Stimulated activated CD4-positive, alpha-beta T cell treated with anti-CD3 and anti-CD28 coated beads, Interleukin-1b, Interleukin-23, amount 100 ng/mL, for 24 hours (primary cell): ENCODE data around the gene GPR62.

ENCODE experiments used
- DNase-seq, 4 experiments: peaks; one replicate each; pipeline ENCODE4 v3.0.0-alpha.2; 2020; ENCODE audit warnings: low read depth in 4 of 4, low spot score in 1 of 4

The GPR62 gene

DNA sequence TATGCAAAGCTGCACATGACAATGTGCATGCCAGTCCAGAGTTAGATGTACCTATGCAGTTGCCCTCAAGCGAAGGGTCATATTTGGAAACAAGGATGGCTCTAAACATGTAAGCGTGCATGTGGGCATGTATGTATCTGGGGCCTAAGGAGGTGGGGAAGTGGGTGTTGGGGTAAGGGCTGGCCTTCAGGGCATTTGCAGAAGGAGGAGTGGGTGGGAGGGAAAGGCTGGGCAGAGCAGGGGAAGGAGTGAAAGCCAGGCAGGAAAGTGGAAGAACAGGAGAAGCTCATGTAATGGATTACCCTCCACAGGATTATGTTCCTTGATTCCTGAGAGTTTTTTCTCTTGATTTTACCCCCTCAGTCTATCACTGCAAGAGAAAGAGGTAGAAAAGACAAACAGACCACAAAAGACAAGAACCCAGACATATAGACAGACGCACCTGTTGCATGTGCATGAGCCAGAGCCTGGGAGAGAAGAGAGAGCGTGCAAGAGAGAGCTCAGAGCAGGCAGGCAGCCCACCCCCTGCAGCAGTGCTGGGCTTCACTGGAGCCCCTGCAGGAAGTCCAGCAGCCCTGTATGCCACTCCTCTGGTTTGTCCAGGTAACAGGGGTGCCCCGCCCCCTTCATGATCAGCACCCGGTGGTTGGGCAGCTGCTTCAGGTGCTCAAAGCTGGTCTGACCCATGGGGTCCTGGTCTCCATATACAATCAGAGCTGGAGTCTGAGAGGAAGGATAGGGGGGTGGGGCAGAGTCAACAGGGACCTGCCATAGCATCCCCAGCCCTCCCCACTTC is 13.9 kb downstream of the GPR62 start:
- DNase-seq, result no peak

- no peak for DNase-seq
Observed at GRCh38 chr3:51969841-51970240, 14.7 kb downstream of the GPR62 start.

GRCh38 chr3:51970606-51971300 is 15.6 kb downstream of the GPR62 start:
- no peak for DNase-seq

DNA sequence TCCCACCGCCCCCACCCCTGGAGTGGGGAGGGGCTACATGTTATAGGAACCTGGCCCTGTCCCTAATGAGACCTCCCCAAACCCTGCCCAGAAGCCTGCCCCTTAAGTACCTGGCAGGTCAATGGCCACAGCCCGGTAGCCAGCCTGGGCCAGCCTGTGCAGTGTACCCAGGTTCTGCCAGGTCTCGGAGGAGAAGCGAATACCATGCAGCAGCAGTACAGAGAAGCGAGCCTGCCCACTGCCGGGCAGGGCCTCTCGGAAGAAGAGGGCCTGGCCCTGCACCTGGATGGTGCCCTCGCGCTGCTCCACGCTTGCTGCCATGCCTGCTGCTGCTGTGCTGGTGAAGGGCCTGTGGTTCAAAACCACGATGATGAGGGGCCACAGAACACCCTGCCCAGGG is 16.2 kb downstream of the GPR62 start:
- DNase-seq, result no peak

DNA sequence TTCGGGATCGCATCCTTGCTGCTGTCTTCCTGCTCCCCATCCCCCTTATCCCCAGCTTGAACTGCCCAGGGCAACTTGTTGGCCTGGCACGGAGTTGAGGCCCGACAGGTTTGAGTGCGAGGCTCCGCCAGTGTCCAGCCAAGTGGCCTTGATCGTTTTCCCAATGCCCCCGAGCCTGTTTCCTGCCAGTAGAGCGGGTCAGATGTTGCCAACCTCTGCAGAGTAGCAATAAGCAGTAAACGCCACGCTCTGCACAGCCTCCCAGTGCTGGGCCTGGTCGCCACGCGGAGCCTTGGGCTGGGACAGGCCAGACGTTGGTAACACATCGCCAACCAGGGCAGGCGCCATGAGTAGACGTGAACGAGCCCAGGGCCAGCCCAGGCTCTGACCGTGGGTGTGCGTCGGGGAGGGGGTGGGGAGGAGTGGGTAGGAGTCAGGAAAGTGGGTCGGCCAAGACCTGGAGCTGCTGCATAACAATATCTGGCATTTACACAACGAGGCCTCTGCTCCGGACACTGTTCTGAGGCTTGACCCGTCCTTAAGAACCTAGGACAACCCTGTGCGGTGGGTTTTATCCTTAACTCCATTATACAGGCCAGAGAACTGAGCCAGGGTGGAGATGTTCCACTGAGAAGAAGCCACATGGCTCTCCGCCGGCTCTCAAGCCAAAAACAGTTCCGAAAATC is 19.2 kb downstream of the GPR62 start:
- no peak for DNase-seq

- DNase-seq, result peak; percentile 43 to 58 (median 48)
Observed at GRCh38 chr3:51974963-51975851, 20.0 kb downstream of the GPR62 start, which contains the start of gene ABHD14A. Gene ABHD14A, plus strand, starts transcription at chr3:51975064. Its CDS starts 72 bp downstream, at chr3:51975136.

GRCh38 chr3:51975852-51976549 is 20.8 kb downstream of the GPR62 start:
- no peak for DNase-seq

DNA sequence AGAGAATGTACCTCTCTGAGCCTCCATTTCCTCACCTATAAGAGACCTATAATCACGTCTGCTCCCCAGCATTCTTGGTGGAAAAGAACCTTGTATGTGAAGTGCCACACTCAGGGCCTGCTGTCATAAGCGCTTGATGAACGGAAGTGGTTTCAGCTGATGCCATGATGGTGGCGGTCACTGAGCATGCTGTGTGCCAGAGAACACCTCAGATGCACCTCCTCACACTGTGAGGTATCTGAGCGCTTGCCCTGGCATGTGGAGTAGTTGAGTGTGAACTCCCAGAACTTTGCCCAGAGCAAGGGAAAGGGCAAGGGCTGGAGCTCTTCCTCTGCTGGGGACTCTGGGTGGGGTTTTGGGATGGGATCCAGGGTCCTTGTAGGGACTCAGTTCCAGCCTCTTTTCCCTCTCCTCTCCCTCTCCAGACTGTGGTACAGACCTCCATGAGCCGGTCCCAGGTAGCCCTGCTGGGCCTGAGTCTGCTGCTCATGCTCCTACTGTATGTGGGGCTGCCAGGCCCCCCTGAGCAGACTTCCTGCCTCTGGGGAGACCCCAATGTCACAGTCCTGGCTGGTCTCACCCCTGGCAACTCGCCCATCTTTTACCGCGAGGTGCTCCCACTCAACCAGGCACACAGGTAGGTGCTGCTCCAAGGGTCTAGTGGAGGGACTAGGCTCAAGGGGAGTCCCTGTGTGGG is 22.4 kb downstream of the GPR62 start:
- DNase-seq, result no peak

DNA sequence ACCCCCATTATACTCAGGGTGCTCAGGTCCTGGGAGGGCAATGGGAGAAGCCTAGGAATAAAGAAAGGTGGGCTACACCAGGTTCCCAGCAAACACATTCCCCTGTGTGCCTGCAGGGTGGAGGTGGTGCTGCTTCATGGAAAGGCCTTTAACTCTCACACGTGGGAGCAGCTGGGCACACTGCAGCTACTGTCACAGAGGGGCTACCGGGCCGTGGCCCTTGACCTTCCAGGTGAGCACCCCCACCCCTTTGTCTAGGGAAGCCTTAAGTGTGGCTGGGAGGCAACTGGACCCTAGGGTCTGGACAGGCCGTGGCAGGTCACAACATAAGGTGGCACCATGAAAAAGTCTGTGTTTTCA is 22.9 kb downstream of the GPR62 start:
- DNase-seq, result no peak

DNA sequence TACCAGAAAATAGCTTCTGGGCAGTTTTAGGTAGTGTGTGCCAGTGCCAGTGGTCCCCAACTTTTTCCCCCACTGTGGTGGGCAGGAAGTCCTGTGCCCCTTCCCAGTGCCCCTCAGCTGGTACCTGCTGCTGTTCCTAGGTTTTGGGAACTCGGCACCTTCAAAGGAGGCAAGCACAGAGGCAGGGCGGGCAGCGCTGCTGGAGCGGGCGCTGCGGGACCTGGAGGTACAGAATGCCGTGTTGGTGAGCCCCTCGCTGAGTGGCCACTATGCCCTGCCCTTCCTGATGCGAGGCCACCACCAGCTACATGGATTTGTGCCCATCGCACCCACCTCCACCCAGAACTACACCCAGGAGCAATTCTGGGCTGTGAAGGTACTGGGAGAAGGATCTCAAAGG is 25.1 kb downstream of the GPR62 start:
- DNase-seq, result no peak

- DNase-seq, result no peak
Observed at GRCh38 chr3:51982352-51982837, 27.2 kb downstream of the GPR62 start.

DNA sequence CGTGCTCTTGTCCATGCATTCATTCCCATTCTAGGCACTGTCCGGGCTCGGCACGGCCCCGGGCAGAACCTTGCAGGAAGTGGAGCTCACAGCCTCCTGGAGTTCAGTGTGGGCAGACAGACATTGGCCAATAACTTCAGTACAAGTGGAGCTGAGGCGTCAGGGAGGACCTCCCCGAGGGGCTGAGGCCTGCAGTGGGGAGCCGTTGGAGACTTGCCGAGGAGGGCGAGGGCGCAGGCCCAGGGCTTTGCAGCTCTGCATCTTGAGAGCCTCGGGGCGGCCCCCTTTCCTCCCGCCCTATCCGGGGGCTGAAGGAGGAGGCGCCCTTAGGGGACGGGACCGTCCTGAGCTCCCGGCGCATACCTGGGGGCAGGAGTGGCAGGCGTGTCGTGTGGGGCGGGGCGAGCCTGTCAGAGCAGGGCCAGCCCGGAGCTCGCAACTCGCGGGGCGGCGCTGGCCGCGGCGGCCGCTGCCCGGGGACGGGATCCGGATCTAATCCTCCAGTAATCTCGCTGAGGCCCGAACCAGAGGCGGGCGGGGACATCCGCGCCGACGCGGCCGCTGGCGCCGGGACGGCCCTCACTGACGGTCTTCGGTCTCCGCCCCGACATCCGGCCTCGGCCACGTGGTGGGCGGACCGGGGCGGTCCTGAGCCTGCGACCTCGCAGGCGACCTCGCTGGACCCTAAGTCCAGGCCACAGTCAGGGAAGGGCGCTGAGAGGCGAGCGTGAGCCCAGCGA is 27.8 kb downstream of the GPR62 start, which contains the start of gene ACY1:
ACY1 (plus strand) TSS at position 698 of the 740 bp plus-strand sequence. CDS start 530 bp downstream, outside the sequence.
- DNase-seq, result peak in 3 of 4 experiments; percentile 61 to 84 (median 72)

- DNase-seq, result no peak
Observed at GRCh38 chr3:51983578-51984268, 28.5 kb downstream of the GPR62 start.

DNA sequence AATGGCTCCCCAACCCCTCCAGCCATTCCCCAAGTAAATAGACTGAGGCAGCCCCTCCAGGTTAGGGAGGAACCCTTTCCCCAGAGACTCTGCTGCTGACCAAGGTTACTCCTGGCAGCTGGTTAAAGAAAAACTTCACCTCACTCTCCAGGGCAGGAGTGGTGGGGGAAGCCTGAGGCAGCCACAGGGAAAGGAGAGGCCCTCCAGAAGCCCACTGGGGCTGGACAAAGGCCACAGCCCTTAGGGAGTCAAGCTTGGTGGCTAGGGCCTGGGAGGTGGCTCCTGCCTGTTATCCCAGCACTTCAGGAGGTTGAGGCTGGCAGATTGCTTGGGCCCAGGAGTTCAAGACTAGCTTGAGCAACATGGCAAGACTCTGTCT is 29.1 kb downstream of the GPR62 start:
- no peak for DNase-seq

GRCh38 chr3:51985063-51985462 is 29.9 kb downstream of the GPR62 start:
- no peak for DNase-seq

DNA sequence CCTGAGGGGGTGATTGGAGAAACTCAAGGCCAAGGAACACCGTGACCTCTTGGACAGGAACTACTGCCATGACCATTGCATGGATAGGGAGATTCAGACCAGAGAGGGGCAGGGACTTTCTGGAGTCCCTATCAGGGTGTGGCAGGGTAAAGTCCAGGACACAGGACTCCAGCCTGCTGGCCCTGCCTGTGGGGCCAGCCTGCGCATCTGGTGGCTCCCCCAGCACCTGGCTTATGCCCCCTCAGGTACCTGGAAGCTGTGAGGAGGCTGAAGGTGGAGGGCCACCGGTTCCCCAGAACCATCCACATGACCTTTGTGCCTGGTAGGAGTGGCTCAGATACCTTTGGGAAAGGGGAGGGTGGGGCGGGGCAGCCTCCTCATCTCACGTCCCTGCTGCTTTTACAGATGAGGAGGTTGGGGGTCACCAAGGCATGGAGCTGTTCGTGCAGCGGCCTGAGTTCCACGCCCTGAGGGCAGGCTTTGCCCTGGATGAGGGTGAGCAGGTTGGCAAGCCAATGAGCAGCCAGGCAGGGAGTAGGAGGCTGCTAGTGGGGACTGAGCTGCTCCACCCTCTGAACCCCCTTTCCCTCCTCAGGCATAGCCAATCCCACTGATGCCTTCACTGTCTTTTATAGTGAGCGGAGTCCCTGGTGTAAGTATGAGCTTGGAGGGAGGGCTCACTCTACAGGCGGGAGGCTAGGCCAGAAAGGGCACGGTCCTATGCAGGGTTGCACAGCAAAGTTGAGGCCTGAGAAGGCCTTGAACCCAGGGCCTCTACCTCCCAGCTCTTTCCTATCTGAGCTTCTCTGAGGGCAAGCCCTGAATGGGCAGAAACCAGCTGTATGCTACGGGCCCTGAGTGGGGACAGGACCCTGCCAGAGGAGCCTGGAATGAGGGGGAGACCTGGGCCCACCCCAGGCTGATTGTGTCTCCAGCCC is 31.1 kb downstream of the GPR62 start:
- DNase-seq, result no peak

GRCh38 chr3:51987568-51987967 is 32.4 kb downstream of the GPR62 start:
- no peak for DNase-seq
